Measurements from ENCODE around the gene SLC25A38.
"Not testable (repeated sequence)": the region's sequence is repeated elsewhere in the genome, so short reads cannot be mapped to it uniquely, and the experiment has no call there.

SLC25A38 gene

DNA sequence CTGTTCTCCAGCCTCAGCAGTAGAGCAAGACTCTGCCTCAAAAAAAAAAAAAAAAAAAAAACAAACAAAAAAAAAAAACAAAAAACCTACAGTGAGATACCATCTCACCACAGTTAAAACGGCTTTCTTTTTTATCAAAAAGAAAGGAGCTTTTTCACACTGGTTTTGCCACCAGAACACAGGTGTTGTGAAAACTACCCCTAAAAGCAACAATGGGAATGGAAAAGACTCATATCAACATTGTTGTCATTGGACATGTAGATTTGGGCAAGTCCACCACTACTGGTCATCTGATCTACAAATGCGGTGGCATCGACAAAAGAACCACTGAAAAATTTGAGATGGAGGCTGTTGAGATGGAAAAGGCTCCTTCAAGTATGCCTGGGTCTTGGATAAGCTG, 24.8 kb upstream of the SLC25A38 start:
- no peak overlapping the region for H3K4me3 ChIP-seq (ENCODE audit: low read depth, low read length)
- no peak for TF ChIP-seq CTCF (IDR thresholded peaks at IDR 0.05; ENCODE audit: low read depth, low read length, missing control alignments)
- in situ Hi-C loops (cut with HindIII; ENCODE audit: low sequenced_read_pairs): no loop called here
- no peak for DNase-seq (ENCODE audit: low read depth)

DNA sequence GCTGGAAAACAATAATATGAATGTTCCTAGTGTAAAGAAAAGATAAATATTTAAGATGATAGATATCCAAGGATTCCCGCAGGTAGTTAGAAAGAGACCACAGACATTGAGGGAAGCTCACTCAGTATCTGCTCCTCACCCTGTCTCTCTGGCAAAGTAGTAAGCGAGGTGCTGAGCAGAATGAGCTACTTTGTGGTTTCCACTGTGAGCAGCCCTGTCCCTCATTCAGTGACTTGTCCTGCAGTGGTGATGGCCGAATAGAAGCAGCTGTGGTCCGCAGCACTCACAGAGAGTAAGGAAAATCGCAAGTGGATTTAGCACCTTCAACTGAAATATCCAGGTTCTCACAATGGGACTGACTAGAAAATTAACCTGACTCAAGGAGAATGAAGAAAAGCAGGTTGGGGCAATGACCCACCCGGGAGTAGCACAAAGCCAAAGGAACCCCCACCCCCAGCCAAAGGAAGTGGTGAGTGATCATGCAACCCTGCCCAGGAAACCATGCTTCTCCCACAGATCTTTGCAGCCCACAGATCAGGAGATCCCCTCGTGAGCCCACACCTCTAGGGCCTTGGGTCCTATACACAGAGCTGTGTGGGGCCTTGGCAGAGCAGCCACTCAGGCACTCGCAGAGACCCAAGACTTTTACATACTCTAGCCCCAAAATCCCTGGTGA, 21.8 kb upstream of the SLC25A38 start:
- in situ Hi-C loops (cut with HindIII; ENCODE audit: low sequenced_read_pairs): no loop called here
- DNase-seq (ENCODE audit: low read depth): no peak
- TF ChIP-seq CTCF (IDR thresholded peaks at IDR 0.05; ENCODE audit: low read depth, low read length, missing control alignments): no peak
- H3K4me3 ChIP-seq (ENCODE audit: low read depth, low read length): no peak overlapping the region

DNA sequence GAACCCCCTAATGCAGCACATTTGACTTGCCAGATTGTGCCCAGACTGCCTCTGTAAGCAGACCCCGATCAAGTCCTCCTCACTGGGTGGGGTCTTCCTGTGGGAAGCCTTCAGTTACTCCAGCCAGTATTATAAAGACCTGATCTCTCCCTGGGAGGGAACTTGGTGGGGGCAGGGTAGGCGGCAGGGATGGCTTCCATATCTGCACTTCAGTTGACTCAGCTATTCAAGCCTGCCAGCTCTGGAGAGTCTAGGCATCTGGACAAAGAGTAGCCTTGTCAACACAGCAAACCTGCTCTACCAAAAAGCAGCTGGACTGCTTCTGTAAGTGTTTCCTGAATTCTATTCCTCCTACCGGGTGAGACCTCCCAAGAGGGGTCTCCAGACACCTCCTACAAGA, 21.0 kb upstream of the SLC25A38 start:
- no peak for DNase-seq (ENCODE audit: low read depth)

GRCh38 chr3:39362812-39363211, 20.4 kb upstream of the SLC25A38 start:
- TF ChIP-seq CTCF (IDR thresholded peaks at IDR 0.05; ENCODE audit: low read depth, low read length, missing control alignments): no peak
- in situ Hi-C loops (cut with HindIII; ENCODE audit: low sequenced_read_pairs): no loop called here
- DNase-seq (ENCODE audit: low read depth): no peak
- H3K4me3 ChIP-seq (ENCODE audit: low read depth, low read length): no peak overlapping the region

More for the DNA sequence above, 21.0 kb upstream of the SLC25A38 start:
- in situ Hi-C loops (cut with HindIII; ENCODE audit: low sequenced_read_pairs): no loop called here
- TF ChIP-seq CTCF (IDR thresholded peaks at IDR 0.05; ENCODE audit: low read depth, low read length, missing control alignments): no peak
- H3K4me3 ChIP-seq (ENCODE audit: low read depth, low read length): no peak overlapping the region

DNA sequence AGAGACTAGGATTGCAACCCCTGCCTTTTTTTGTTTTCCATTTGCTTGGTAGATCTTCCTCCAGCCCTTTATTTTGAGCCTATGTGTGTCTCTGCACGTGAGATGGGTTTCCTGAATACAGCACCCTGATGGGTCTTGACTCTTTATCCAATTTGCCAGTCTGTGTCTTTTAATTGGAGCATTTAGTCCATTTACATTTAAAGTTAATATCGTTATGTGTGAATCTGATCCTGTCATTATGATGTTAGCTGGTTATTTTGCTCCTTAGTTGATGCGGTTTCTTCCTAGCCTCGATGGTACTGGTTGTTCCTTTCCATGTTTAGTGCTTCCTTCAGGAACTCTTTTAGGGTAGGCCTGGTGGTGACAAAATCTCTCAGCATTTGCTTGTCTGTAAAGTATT, 12.7 kb upstream of the SLC25A38 start:
- DNase-seq (ENCODE audit: low read depth); in situ Hi-C loops (cut with HindIII; ENCODE audit: low sequenced_read_pairs); H3K4me3 ChIP-seq (ENCODE audit: low read depth, low read length): not testable (repeated sequence)

- in situ Hi-C loops (cut with HindIII; ENCODE audit: low sequenced_read_pairs): no loop called here
- no peak for DNase-seq (ENCODE audit: low read depth)
- H3K4me3 ChIP-seq (ENCODE audit: low read depth, low read length): no peak overlapping the region
- TF ChIP-seq CTCF (IDR thresholded peaks at IDR 0.05; ENCODE audit: low read depth, low read length, missing control alignments): no peak
Measured at GRCh38 chr3:39372833-39373232, 10.3 kb upstream of the SLC25A38 start.

DNA sequence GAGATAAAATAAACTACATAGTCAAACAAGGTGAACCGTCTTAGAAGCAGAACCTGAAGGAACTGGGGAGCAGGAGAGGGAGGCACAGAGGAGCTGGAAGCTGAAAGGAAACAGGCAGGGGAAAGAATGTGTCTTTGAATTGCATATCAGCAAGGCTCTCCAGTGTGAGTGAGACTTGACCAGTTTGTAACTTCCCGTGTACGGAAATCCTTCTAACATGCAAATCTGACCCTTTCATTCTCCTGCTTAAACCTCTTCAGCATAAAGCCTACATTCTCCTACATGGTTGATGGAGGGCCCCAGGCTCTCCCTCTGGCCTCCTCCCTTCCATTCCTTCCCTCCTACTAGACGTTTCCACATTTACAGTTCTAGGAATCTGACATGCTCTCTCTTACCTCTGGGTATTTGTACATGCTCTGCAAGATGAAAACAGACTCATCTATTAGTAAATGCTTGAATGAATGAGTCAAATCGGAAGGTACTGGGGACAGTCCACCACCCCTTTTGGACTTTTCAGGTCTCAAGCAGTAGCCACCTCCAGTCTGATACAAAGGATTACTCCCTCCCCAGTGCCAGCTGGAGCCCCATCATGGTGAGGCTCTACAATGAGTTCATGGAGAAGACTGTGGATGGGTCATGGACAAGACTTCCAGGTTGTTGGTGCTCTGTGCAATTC, 6.1 kb upstream of the SLC25A38 start:
- no peak for DNase-seq (ENCODE audit: low read depth)
- no peak for TF ChIP-seq CTCF (IDR thresholded peaks at IDR 0.05; ENCODE audit: low read depth, low read length, missing control alignments)
- H3K4me3 ChIP-seq (ENCODE audit: low read depth, low read length): no peak overlapping the region
- in situ Hi-C loops (cut with HindIII; ENCODE audit: low sequenced_read_pairs): no loop called here
